ENCODE results near the gene PARD3B.
"Not testable (repeated sequence)": the region's sequence is repeated elsewhere in the genome, so short reads cannot be mapped to it uniquely, and the experiment has no call there.

Gene PARD3B

GRCh38 chr2:204542982-204543608 is 2.2 kb upstream of the PARD3B start:
- WGBS (ENCODE audit: insufficient coverage) = 95% methylated on average over 3 of the region's 4 CpGs
- Histone ChIP-seq H3K4me1 (ENCODE audit: control extremely low read depth in 1 of 4, control insufficient read depth in 4 of 4, insufficient read depth in 4 of 4, low read length in 3 of 4) (peaks cover 4 to 22% (median 15%) of the 10 kb centered on the region in 4 experiments), H3K9me3 (ENCODE audit: control extremely low read depth in 1 of 5, control insufficient read depth in 4 of 5, insufficient read depth in 2 of 5, low read depth in 1 of 5, low read length in 4 of 5) (no peaks in the 10 kb centered on the region), H3K27ac (ENCODE audit: insufficient read depth in 1 of 2, low read depth in 1 of 2, low read length in 2 of 2, poor library complexity in 1 of 2, severe bottlenecking in 2 of 2) (no peak overlapping the region), H3K36me3 (ENCODE audit: control insufficient read depth in 4 of 4, insufficient read depth in 4 of 4, low read length in 3 of 4) (no peaks in the 10 kb centered on the region), H3K4me3 (ENCODE audit: control insufficient read depth in 1 of 7, extremely low read depth in 1 of 7, insufficient read depth in 4 of 7, low read depth in 2 of 7, low read length in 6 of 7) (no peak overlapping the region), H3K27me3 (replicated peaks in 2 of 5; ENCODE audit: control insufficient read depth in 4 of 5, insufficient read depth in 5 of 5, low read length in 4 of 5) (peaks cover 0 to 12% (median 3%) of the 10 kb centered on the region in 5 experiments)
- CTCF ChIA-PET = no interaction called here
- POLR2A ChIA-PET = no interaction called here
- DNase-seq = no peak

DNA sequence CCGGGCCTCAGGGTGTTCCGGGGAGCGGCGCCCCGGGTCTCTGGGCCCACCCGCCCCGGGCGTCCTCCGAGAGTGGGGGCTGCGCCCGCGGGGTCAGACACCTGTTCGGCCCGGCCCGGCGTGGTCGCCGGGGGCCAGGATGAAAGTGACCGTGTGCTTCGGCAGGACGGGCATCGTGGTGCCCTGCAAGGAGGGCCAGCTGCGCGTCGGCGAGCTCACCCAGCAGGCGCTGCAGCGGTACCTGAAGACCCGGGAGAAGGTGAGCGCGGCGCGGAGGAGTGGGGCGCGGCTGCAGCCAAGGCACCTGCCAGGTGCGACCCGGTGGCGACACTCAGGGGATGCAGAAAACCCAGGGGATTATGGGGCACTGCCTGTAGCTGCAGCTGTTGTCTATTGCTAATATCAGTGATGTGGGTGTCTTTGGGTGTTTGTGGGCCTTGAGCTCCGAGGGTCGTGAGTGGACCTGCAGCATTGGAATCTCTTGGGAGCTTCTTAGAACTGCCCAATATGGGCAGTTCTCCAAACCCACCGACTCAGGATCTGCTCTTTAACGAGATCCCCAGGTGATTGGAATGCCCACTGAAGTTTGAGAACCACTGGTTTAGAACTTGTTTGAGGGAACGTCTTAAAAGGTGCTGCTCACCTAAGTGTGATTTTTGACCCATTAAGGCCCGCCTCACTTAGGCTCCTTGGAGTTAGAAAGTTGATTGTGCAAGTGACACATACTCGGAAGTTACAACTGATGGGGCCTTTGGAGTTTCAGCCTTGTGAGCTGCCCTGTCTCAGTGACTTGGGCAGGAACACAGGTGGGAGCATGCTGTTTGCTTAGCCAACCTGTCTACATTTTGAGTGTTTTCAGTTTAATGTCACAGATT is 823 bp downstream of the PARD3B start:
- ChIA-PET POLR2A (no interaction called here), CTCF (no interaction called here)
- 9% methylated on average over 34 of the region's 45 CpGs for WGBS (ENCODE audit: insufficient coverage)
- DNase-seq = peak in 2 of 3 donors; percentile 16 to 48
- peaks cover 4 to 19% (median 15%) of the 10 kb centered on the region in 4 experiments for H3K4me1 ChIP-seq (ENCODE audit: control extremely low read depth in 1 of 4, control insufficient read depth in 4 of 4, insufficient read depth in 4 of 4, low read length in 3 of 4)
- H3K27me3 ChIP-seq (replicated peaks in 2 of 5; ENCODE audit: control insufficient read depth in 4 of 5, insufficient read depth in 5 of 5, low read length in 4 of 5) = peaks cover 0 to 18% (median 3%) of the 10 kb centered on the region in 5 experiments
- H3K9me3 ChIP-seq (ENCODE audit: control extremely low read depth in 1 of 5, control insufficient read depth in 4 of 5, insufficient read depth in 2 of 5, low read depth in 1 of 5, low read length in 4 of 5) = no peaks in the 10 kb centered on the region
- H3K4me3 ChIP-seq (ENCODE audit: control insufficient read depth in 1 of 7, extremely low read depth in 1 of 7, insufficient read depth in 4 of 7, low read depth in 2 of 7, low read length in 6 of 7) = peak overlapping the region; percentile 58 to 76 (median 73)
- no peak overlapping the region for H3K27ac ChIP-seq (ENCODE audit: insufficient read depth in 1 of 2, low read depth in 1 of 2, low read length in 2 of 2, poor library complexity in 1 of 2, severe bottlenecking in 2 of 2)
- H3K36me3 ChIP-seq (ENCODE audit: control insufficient read depth in 4 of 4, insufficient read depth in 4 of 4, low read length in 3 of 4) = no peaks in the 10 kb centered on the region

DNA sequence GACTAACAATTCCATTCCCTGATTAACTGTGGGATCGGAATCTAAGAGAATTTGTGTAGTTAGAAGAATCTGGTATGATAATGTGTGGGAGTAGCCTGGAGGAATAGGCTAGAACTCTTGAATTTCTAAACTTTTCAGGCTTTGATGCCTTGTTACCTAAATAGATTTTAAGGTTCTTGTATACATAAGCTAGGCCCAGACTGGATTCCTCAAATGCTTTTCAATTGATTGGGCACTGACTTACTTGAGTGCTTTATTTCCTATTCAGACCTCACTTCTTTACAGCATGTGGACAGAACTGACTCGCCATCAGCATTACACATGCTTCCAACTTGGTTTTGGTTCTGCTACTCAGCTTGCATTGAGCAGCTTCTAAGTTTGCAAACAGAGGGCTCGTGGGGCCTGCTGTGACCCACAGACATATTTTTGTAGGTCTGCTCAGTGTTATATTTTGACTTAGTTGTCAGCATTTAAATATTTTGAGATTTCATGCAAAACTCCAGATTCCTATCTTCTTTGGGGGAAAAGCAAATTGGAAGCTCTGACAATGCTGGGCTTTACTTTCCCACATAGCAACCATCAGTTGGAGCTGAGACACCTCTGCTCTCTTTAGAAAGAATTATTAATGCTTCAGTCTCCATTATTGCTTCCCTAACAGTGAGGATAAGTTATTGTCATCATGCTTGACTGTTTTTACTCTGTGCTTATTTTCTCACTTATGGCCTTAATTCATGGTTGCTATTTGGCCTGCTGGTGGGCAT is 5.7 kb downstream of the PARD3B start:
- Histone ChIP-seq H3K36me3 (ENCODE audit: control insufficient read depth in 4 of 4, insufficient read depth in 4 of 4, low read length in 3 of 4) (no peaks in the 10 kb centered on the region), H3K27me3 (replicated peaks in 2 of 5; ENCODE audit: control insufficient read depth in 4 of 5, insufficient read depth in 5 of 5, low read length in 4 of 5) (peaks cover 0 to 10% (median 0%) of the 10 kb centered on the region in 5 experiments), H3K4me3 (ENCODE audit: control insufficient read depth in 1 of 7, extremely low read depth in 1 of 7, insufficient read depth in 4 of 7, low read depth in 2 of 7, low read length in 6 of 7) (no peak overlapping the region), H3K4me1 (ENCODE audit: control extremely low read depth in 1 of 4, control insufficient read depth in 4 of 4, insufficient read depth in 4 of 4, low read length in 3 of 4) (peaks cover 0 to 6% (median 3%) of the 10 kb centered on the region in 4 experiments), H3K9me3 (ENCODE audit: control extremely low read depth in 1 of 5, control insufficient read depth in 4 of 5, insufficient read depth in 2 of 5, low read depth in 1 of 5, low read length in 4 of 5) (peaks cover 0 to 2% (median 0%) of the 10 kb centered on the region in 5 experiments), H3K27ac (ENCODE audit: insufficient read depth in 1 of 2, low read depth in 1 of 2, low read length in 2 of 2, poor library complexity in 1 of 2, severe bottlenecking in 2 of 2) (no peak overlapping the region)
- 100% methylated on average over 2 of the region's 3 CpGs for WGBS (ENCODE audit: insufficient coverage)
- CTCF ChIA-PET = no interaction called here
- POLR2A ChIA-PET = no interaction called here
- no peak for DNase-seq

DNA sequence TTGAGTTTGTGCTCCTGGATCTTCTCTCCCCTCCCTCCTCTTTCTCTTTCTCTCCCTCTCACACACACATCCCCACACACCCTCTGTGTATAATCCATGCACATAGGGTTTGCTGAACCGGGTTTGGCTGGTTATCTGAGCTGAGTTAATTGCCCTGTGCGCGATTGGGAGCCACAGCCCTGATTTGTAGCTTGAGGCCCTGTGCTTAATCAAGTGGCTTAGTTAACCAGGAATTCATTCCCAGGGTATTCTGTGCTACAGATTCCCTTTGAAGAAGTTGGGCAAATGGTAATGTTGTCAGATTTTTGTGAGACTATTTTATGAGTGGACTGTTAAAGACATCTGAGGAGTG is 6.2 kb downstream of the PARD3B start:
- POLR2A ChIA-PET = no interaction called here
- CTCF ChIA-PET = no interaction called here

DNA sequence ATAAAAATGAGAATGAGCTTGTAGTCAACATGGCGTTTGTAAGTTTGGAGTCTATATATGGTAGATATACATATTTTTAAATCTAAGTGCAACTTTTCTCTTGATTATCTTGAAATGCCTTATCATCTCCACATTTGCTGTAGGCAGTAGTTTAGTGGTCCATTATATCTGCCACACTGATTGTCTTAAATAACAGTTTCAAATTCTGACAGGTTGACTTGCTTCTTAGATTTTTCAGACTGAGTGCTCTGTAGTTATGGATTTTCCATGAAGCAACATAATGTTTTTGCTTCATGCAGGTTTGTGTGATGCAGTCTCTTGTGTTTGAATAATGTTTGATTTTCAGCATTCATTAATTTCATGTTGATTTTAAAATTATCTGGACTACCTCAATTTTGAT is 12.3 kb downstream of the PARD3B start:
- Histone ChIP-seq H3K36me3 (ENCODE audit: control insufficient read depth in 4 of 4, insufficient read depth in 4 of 4, low read length in 3 of 4) (no peaks in the 10 kb centered on the region), H3K27ac (ENCODE audit: insufficient read depth in 1 of 2, low read depth in 1 of 2, low read length in 2 of 2, poor library complexity in 1 of 2, severe bottlenecking in 2 of 2) (no peak overlapping the region), H3K4me3 (ENCODE audit: control insufficient read depth in 1 of 7, extremely low read depth in 1 of 7, insufficient read depth in 4 of 7, low read depth in 2 of 7, low read length in 6 of 7) (no peak overlapping the region), H3K4me1 (ENCODE audit: control extremely low read depth in 1 of 4, control insufficient read depth in 4 of 4, insufficient read depth in 4 of 4, low read length in 3 of 4) (no peaks in the 10 kb centered on the region), H3K27me3 (replicated peaks in 2 of 5; ENCODE audit: control insufficient read depth in 4 of 5, insufficient read depth in 5 of 5, low read length in 4 of 5) (no peaks in the 10 kb centered on the region), H3K9me3 (ENCODE audit: control extremely low read depth in 1 of 5, control insufficient read depth in 4 of 5, insufficient read depth in 2 of 5, low read depth in 1 of 5, low read length in 4 of 5) (peaks cover 0 to 8% (median 1%) of the 10 kb centered on the region in 5 experiments)
- DNase-seq = no peak
- POLR2A ChIA-PET = no interaction called here
- no CpG with 5 or more reads among the region's 1 CpG for WGBS (ENCODE audit: insufficient coverage)
- CTCF ChIA-PET = no interaction called here

More for the DNA sequence above, 6.2 kb downstream of the PARD3B start:
- H3K4me3 ChIP-seq (ENCODE audit: control insufficient read depth in 1 of 7, extremely low read depth in 1 of 7, insufficient read depth in 4 of 7, low read depth in 2 of 7, low read length in 6 of 7) = no peak overlapping the region
- no peak overlapping the region for H3K27ac ChIP-seq (ENCODE audit: insufficient read depth in 1 of 2, low read depth in 1 of 2, low read length in 2 of 2, poor library complexity in 1 of 2, severe bottlenecking in 2 of 2)
- DNase-seq = no peak
- H3K36me3 ChIP-seq (ENCODE audit: control insufficient read depth in 4 of 4, insufficient read depth in 4 of 4, low read length in 3 of 4) = no peaks in the 10 kb centered on the region
- 96% methylated on average over 3 of the region's 3 CpGs for WGBS (ENCODE audit: insufficient coverage)
- peaks cover 0 to 6% (median 0%) of the 10 kb centered on the region in 5 experiments for H3K27me3 ChIP-seq (replicated peaks in 2 of 5; ENCODE audit: control insufficient read depth in 4 of 5, insufficient read depth in 5 of 5, low read length in 4 of 5)
- H3K9me3 ChIP-seq (ENCODE audit: control extremely low read depth in 1 of 5, control insufficient read depth in 4 of 5, insufficient read depth in 2 of 5, low read depth in 1 of 5, low read length in 4 of 5) = peaks cover 0 to 2% (median 0%) of the 10 kb centered on the region in 5 experiments
- H3K4me1 ChIP-seq (ENCODE audit: control extremely low read depth in 1 of 4, control insufficient read depth in 4 of 4, insufficient read depth in 4 of 4, low read length in 3 of 4) = peaks cover 0 to under 1% (median 0%) of the 10 kb centered on the region in 4 experiments

GRCh38 chr2:204559358-204559757 is 14.1 kb downstream of the PARD3B start:
- H3K27me3 ChIP-seq (replicated peaks in 2 of 5; ENCODE audit: control insufficient read depth in 4 of 5, insufficient read depth in 5 of 5, low read length in 4 of 5); H3K36me3 ChIP-seq (ENCODE audit: control insufficient read depth in 4 of 4, insufficient read depth in 4 of 4, low read length in 3 of 4); H3K4me3 ChIP-seq (ENCODE audit: control insufficient read depth in 1 of 7, extremely low read depth in 1 of 7, insufficient read depth in 4 of 7, low read depth in 2 of 7, low read length in 6 of 7); H3K4me1 ChIP-seq (ENCODE audit: control extremely low read depth in 1 of 4, control insufficient read depth in 4 of 4, insufficient read depth in 4 of 4, low read length in 3 of 4); POLR2A ChIA-PET; H3K27ac ChIP-seq (ENCODE audit: insufficient read depth in 1 of 2, low read depth in 1 of 2, low read length in 2 of 2, poor library complexity in 1 of 2, severe bottlenecking in 2 of 2); DNase-seq; CTCF ChIA-PET; H3K9me3 ChIP-seq (ENCODE audit: control extremely low read depth in 1 of 5, control insufficient read depth in 4 of 5, insufficient read depth in 2 of 5, low read depth in 1 of 5, low read length in 4 of 5): not testable (repeated sequence)

DNA sequence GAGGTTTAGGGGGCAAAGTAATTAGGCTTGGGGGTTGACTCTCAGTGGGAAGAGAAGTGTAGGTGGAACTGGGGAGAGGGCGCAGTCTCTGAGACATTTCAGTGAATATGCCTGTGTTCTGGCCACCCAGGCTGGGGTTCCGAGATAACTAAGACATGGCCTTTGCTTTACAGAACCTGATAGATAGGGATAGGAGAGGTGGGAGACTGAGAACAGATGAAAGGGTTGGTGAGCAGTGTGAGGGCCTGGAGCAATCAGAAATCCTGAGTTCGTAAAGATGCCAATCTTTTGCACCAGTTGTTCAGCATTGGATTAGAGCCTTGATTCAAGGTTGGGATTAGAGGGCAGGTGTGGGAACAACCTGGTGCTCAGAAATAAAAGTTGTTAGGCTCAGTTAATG is 15.6 kb downstream of the PARD3B start:
- POLR2A ChIA-PET = no interaction called here
- Histone ChIP-seq H3K27ac (ENCODE audit: insufficient read depth in 1 of 2, low read depth in 1 of 2, low read length in 2 of 2, poor library complexity in 1 of 2, severe bottlenecking in 2 of 2) (no peak overlapping the region), H3K4me1 (ENCODE audit: control extremely low read depth in 1 of 4, control insufficient read depth in 4 of 4, insufficient read depth in 4 of 4, low read length in 3 of 4) (no peaks in the 10 kb centered on the region), H3K9me3 (ENCODE audit: control extremely low read depth in 1 of 5, control insufficient read depth in 4 of 5, insufficient read depth in 2 of 5, low read depth in 1 of 5, low read length in 4 of 5) (peaks cover 0 to 8% (median 0%) of the 10 kb centered on the region in 5 experiments), H3K27me3 (replicated peaks in 2 of 5; ENCODE audit: control insufficient read depth in 4 of 5, insufficient read depth in 5 of 5, low read length in 4 of 5) (no peaks in the 10 kb centered on the region), H3K4me3 (ENCODE audit: control insufficient read depth in 1 of 7, extremely low read depth in 1 of 7, insufficient read depth in 4 of 7, low read depth in 2 of 7, low read length in 6 of 7) (no peak overlapping the region), H3K36me3 (ENCODE audit: control insufficient read depth in 4 of 4, insufficient read depth in 4 of 4, low read length in 3 of 4) (no peaks in the 10 kb centered on the region)
- CTCF ChIA-PET = no interaction called here
- no peak for DNase-seq
- 94% methylated on average over 3 of the region's 3 CpGs for WGBS (ENCODE audit: insufficient coverage)
